ENCODE data around the gene AK9.

GRCh38 chr6:109473120-109473519 lies 217.9 kb downstream of the AK9 start:
- TF ChIP-seq POLR2A (IDR thresholded peaks at IDR 0.05), result no peak
- TF ChIP-seq, protein P1, sequence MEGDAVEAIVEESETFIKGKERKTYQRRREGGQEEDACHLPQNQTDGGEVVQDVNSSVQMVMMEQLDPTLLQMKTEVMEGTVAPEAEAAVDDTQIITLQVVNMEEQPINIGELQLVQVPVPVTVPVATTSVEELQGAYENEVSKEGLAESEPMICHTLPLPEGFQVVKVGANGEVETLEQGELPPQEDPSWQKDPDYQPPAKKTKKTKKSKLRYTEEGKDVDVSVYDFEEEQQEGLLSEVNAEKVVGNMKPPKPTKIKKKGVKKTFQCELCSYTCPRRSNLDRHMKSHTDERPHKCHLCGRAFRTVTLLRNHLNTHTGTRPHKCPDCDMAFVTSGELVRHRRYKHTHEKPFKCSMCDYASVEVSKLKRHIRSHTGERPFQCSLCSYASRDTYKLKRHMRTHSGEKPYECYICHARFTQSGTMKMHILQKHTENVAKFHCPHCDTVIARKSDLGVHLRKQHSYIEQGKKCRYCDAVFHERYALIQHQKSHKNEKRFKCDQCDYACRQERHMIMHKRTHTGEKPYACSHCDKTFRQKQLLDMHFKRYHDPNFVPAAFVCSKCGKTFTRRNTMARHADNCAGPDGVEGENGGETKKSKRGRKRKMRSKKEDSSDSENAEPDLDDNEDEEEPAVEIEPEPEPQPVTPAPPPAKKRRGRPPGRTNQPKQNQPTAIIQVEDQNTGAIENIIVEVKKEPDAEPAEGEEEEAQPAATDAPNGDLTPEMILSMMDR (IDR thresholded peaks at IDR 0.05), result no peak
